HepG2 (cell line): ENCODE data around the gene ATP7B. TPM values are rescaled to one million over a fixed set of nuclear protein-coding genes. Genes with fewer than 3 reads are reported as not detected.

Experiments used
- CENPX ChIP-seq: sonication (generic); formaldehyde crosslinking; IDR thresholded peaks from 2 replicates; pipeline ENCODE4 v1.9.0; 2021; ENCODE audit warnings: mild to moderate bottlenecking, missing genetic modification reagents, moderate library complexity
- CHCHD3 ChIP-seq: sonication (generic); formaldehyde crosslinking; IDR thresholded peaks from 2 replicates; pipeline ENCODE4 v1.8.0; 2022; ENCODE audit warnings: mild to moderate bottlenecking, missing genetic modification reagents, moderate library complexity
- EP300 ChIP-seq, 3 experiments: sonication (generic) in 1 of 3; formaldehyde crosslinking in 1 of 3; IDR thresholded peaks; 2 replicates each; pipeline versions ENCODE4 v1.5.1 to v1.6.1; 2011 to 2020; ENCODE audit warnings: low read depth in 2 of 3, low read length in 2 of 3, borderline replicate concordance in 1 of 3, improper control_type of control experiment in 1 of 3, mild to moderate bottlenecking in 1 of 3, missing genetic modification reagents in 1 of 3, moderate library complexity in 1 of 3
- ETV6 ChIP-seq: sonication (generic); formaldehyde crosslinking; conservative IDR thresholded peaks from 2 replicates; pipeline ENCODE4 v1.4.0; 2020; ENCODE audit warnings: missing genetic modification reagents
- FOXP4 ChIP-seq: sonication (generic); formaldehyde crosslinking; IDR thresholded peaks from 2 replicates; pipeline ENCODE4 v1.4.0; 2020; ENCODE audit warnings: missing genetic modification reagents
- JARID2 ChIP-seq: sonication (generic); formaldehyde crosslinking; IDR thresholded peaks from 2 replicates; pipeline ENCODE4 v1.8.1; 2023; ENCODE audit warnings: missing genetic modification reagents, inconsistent platforms; ENCODE audit not compliant: insufficient replicate concordance
- KAT7 ChIP-seq: IDR thresholded peaks from 2 replicates; pipeline ENCODE4 v1.6.1; 2018; ENCODE audit warnings: borderline replicate concordance, missing compliant biosample characterization
- KMT2B ChIP-seq: IDR thresholded peaks from 2 replicates; pipeline ENCODE4 v1.6.1; 2016; ENCODE audit warnings: missing genetic modification reagents, missing compliant biosample characterization
- MYNN ChIP-seq: sonication (generic); formaldehyde crosslinking; IDR thresholded peaks from 2 replicates; pipeline ENCODE4 v1.4.0; 2020; ENCODE audit warnings: mild to moderate bottlenecking, low read depth, missing genetic modification reagents
- PAWR ChIP-seq: sonication (generic); formaldehyde crosslinking; IDR thresholded peaks from 2 replicates; pipeline ENCODE4 v1.4.0; 2020; ENCODE audit warnings: missing genetic modification reagents, mild to moderate bottlenecking, borderline replicate concordance
- SMARCC2 ChIP-seq: fragments of 450-650 bp; IDR thresholded peaks from 2 replicates; pipeline ENCODE4 v1.6.1; 2017; ENCODE audit warnings: antibody characterized with exemption, mild to moderate bottlenecking
- SRSF9 ChIP-seq: fragments of 200-400 bp; formaldehyde crosslinking; IDR thresholded peaks from 2 replicates; pipeline ENCODE4 v1.6.1; 2018; ENCODE audit warnings: borderline replicate concordance, mild to moderate bottlenecking, low read depth, low read length; ENCODE audit not compliant: insufficient read depth, poor library complexity, severe bottlenecking
- SSRP1 ChIP-seq: IDR thresholded peaks from 2 replicates; pipeline ENCODE4 v1.6.1; 2016; ENCODE audit warnings: control low read depth
- ZBTB34 ChIP-seq: sonication (generic); formaldehyde crosslinking; IDR thresholded peaks from 2 replicates; pipeline ENCODE4 v1.8.0; 2022; ENCODE audit warnings: mild to moderate bottlenecking, missing genetic modification reagents
- ZBTB46 ChIP-seq: sonication (generic); formaldehyde crosslinking; IDR thresholded peaks from 2 replicates; pipeline ENCODE4 v1.4.0; 2020; ENCODE audit warnings: mild to moderate bottlenecking, missing genetic modification reagents, borderline replicate concordance
- ZFP1 ChIP-seq: IDR thresholded peaks from 2 replicates; pipeline ENCODE4 v1.6.1; 2016
- ZNF224 ChIP-seq: sonication (generic); formaldehyde crosslinking; IDR thresholded peaks from 2 replicates; pipeline ENCODE4 v1.5.0; 2020; ENCODE audit warnings: mild to moderate bottlenecking, missing genetic modification reagents
- ZNF275 ChIP-seq: sonication (generic); formaldehyde crosslinking; IDR thresholded peaks from 2 replicates; pipeline ENCODE4 v1.8.0; 2022; ENCODE audit warnings: missing genetic modification reagents, mild to moderate bottlenecking, inconsistent platforms, borderline replicate concordance
- ZNF574 ChIP-seq: sonication (generic); formaldehyde crosslinking; IDR thresholded peaks from 2 replicates; pipeline ENCODE4 v1.4.0; 2020; ENCODE audit warnings: missing genetic modification reagents
- ZNF878 ChIP-seq: sonication (generic); formaldehyde crosslinking; IDR thresholded peaks from 2 replicates; pipeline ENCODE4 v1.8.1; 2023; ENCODE audit warnings: mild to moderate bottlenecking, missing genetic modification reagents, moderate library complexity
- polyA plus RNA-seq, 8 experiments: library from polyadenylated mRNA; depleted of rRNA in 3 of 8; stranded (reverse) in 7 of 8; unstranded in 1 of 8; fragments of >200 nt; fragmentation: Illumina TruSeq in 4 of 8; extraction: Trizol in 4 of 8; gene quantifications; 2 replicates each; pipeline versions ENCODE4 v1.2.1 to v1.2.3, GENCODE V29; 2011 to 2016; ENCODE audit warnings: low read depth in 4 of 8, missing spikeins in 1 of 8, mixed read lengths in 1 of 8; ENCODE audit not compliant: insufficient read depth in 1 of 8
- total RNA-seq, 5 experiments: library from RNA; depleted of rRNA; stranded (reverse); fragments of >200 nt; fragmentation: Illumina TruSeq; extraction: Trizol; gene quantifications; 2 replicates each; pipeline ENCODE4 v1.2.3, GENCODE V29; 2016; ENCODE audit warnings: low read depth in 1 of 5

Gene ATP7B
- total and polyA plus RNA-seq, 2 of the 13 experiments (the other 11 are each of a cell fraction or from before 2014, with no cell fraction given), result 31.8 to 57.4 TPM

GRCh38 chr13:51997641-51998330 lies 13.5 kb downstream of the ATP7B start (continued):
- TF ChIP-seq ZNF275 (CRISPR knock-in tag) (no peak), ZNF878 (CRISPR knock-in tag) (no peak), ZNF574 (peak; percentile 51; the same call in 1 of the 2 replicates), ETV6 (CRISPR knock-in tag) (no peak), SRSF9 (no peak), JARID2 (CRISPR knock-in tag) (no peak), PAWR (CRISPR knock-in tag) (no peak), ZNF224 (no peak), CHCHD3 (CRISPR knock-in tag) (no peak), FOXP4 (CRISPR knock-in tag) (peak; percentile 83), ZBTB34 (CRISPR knock-in tag) (0 out of 2 replicates have a peak, but pooled peaks have one; percentile 27), EP300 (IDR thresholded peaks at IDR 0.05; ENCODE audit: low read depth in 2 of 2, low read length in 2 of 2) (peak; percentile 18 to 83; a peak in 2 of 4 replicates), EP300 (CRISPR knock-in tag; IDR thresholded peaks at IDR 0.05; ENCODE audit: borderline replicate concordance) (peak; percentile 85), KAT7 (CRISPR knock-in tag) (no peak), SSRP1 (CRISPR knock-in tag) (no peak), MYNN (no peak), CENPX (no peak), ZBTB46 (no peak), KMT2B (CRISPR knock-in tag) (no peak), SMARCC2 (no peak), ZFP1 (CRISPR knock-in tag) (peak; percentile 57; the same call in 1 of the 2 replicates)
